A549 (cell line): ENCODE data around the gene LUC7L2. TPM values are rescaled to one million over a fixed set of nuclear protein-coding genes. Genes with fewer than 3 reads are reported as not detected.

Experiments used
- ATAC-seq, 2 experiments: fragments of 200-7000 bp in 1 of 2; fragments of >200 bp in 1 of 2; cut with Nextera tagmentation in 1 of 2; cut with Tn5 transposase in 1 of 2; 3 replicates each; pipeline versions ENCODE4 v1.8.0 to v1.9.1; 2018 to 2020; ENCODE audit warnings: mild to moderate bottlenecking in 1 of 2, moderate library complexity in 1 of 2
- CTCF ChIA-PET: fragments of 300-600 bp; sonication (Branson Sonifier 250); formaldehyde crosslinking; extraction: SDS; loops from one replicate; lab custom pipeline; 2021; ENCODE audit warnings: antibody characterized with exemption, inconsistent platforms; lab: Yijun Ruan, JAX
- POLR2A ChIA-PET: fragments of 350-600 bp; formaldehyde crosslinking; extraction: SDS; loops from one replicate; lab custom pipeline; 2021; ENCODE audit warnings: antibody characterized with exemption, inconsistent platforms; lab: Yijun Ruan, JAX
- DNase-seq, 2 experiments: peaks; one replicate each; pipeline versions ENCODE4 v3.0.0 to v3.0.0-alpha.2; 2011 to 2016; ENCODE audit warnings: low read depth in 1 of 2, low spot score in 1 of 2
- FAIRE-seq: peaks from 2 replicates; lab custom pipeline; 2011; peaks lifted over from hg19 to GRCh38; lab: Jason Lieb, UNC
- H3K27ac ChIP-seq, 2 experiments: fragments of >200 bp; sonication (Bioruptor Twin); formaldehyde crosslinking; 3 replicates each; pipeline ENCODE4 v1.5.1; 2016 to 2017
- H3K4me1 ChIP-seq: fragments of >200 bp; sonication (Bioruptor Twin); formaldehyde crosslinking; 3 replicates; pipeline ENCODE4 v1.6.1; 2016
- H3K4me2 ChIP-seq: fragments of >200 bp; sonication (Bioruptor Twin); formaldehyde crosslinking; 3 replicates; pipeline ENCODE4 v1.6.1; 2016
- H3K4me3 ChIP-seq: fragments of >200 bp; sonication (Bioruptor Twin); formaldehyde crosslinking; 3 replicates; pipeline ENCODE4 v1.5.1; 2016
- H3K9me3 ChIP-seq: fragments of >200 bp; sonication (Bioruptor Twin); formaldehyde crosslinking; 3 replicates; pipeline ENCODE4 v1.6.1; 2016
- BCL3 ChIP-seq: fragments of >200 bp; sonication (Bioruptor Twin); formaldehyde crosslinking; IDR thresholded peaks from 3 replicates; pipeline ENCODE4 v1.6.1; 2016
- CBX8 ChIP-seq: fragments of 200-600 bp; sonication (generic); IDR thresholded peaks from 2 replicates; pipeline ENCODE4 v1.6.1; 2016
- CEBPB ChIP-seq, 2 experiments: fragments of >200 bp in 1 of 2; sonication (Bioruptor Twin) in 1 of 2; formaldehyde crosslinking in 1 of 2; IDR thresholded peaks; 2 replicates each; pipeline ENCODE4 v1.6.1; 2012 to 2016
- FOSB ChIP-seq: fragments of 250-450 bp; sonication (Bioruptor Pico); IDR thresholded peaks from 2 replicates; pipeline ENCODE4 v1.5.0; 2020; ENCODE audit warnings: mild to moderate bottlenecking, moderate library complexity
- FOSL2 ChIP-seq, 2 experiments: fragments of 450-650 bp in 1 of 2; fragments of >200 bp in 1 of 2; sonication (Bioruptor Twin) in 1 of 2; formaldehyde crosslinking; IDR thresholded peaks; 2 replicates each; pipeline versions ENCODE4 v1.5.0 to v1.6.1; 2016 to 2020; ENCODE audit warnings: mild to moderate bottlenecking in 1 of 2, moderate library complexity in 1 of 2
- FOXS1 ChIP-seq: fragments of 250-450 bp; sonication (Bioruptor Pico); IDR thresholded peaks from 2 replicates; pipeline ENCODE4 v1.5.0; 2020; ENCODE audit warnings: mild to moderate bottlenecking, moderate library complexity
- HMGXB4 ChIP-seq: fragments of 250-450 bp; sonication (Bioruptor Pico); IDR thresholded peaks from 2 replicates; pipeline ENCODE4 v1.5.0; 2021; ENCODE audit warnings: mild to moderate bottlenecking, moderate library complexity, borderline replicate concordance
- HOXA7 ChIP-seq: fragments of 250-450 bp; sonication (Bioruptor Pico); IDR thresholded peaks from 2 replicates; pipeline ENCODE4 v1.5.0; 2020; ENCODE audit warnings: mild to moderate bottlenecking, moderate library complexity
- HOXB5 ChIP-seq: fragments of 250-450 bp; sonication (Bioruptor Pico); IDR thresholded peaks from 2 replicates; pipeline ENCODE4 v1.5.0; 2020; ENCODE audit warnings: mild to moderate bottlenecking, moderate library complexity
- JUN ChIP-seq, 2 experiments: fragments of >200 bp; sonication (Bioruptor Twin); formaldehyde crosslinking; IDR thresholded peaks; 2 replicates in 1 of 2; 3 replicates in 1 of 2; pipeline ENCODE4 v1.6.1; 2016 to 2017
- KDM1A ChIP-seq: fragments of 200-600 bp; sonication (generic); IDR thresholded peaks from 2 replicates; pipeline ENCODE4 v1.6.1; 2016; ENCODE audit warnings: low read depth, mild to moderate bottlenecking
- MAFK ChIP-seq: fragments of 450-650 bp; IDR thresholded peaks from 2 replicates; pipeline ENCODE4 v1.6.1; 2014; ENCODE audit not compliant: partially characterized antibody
- MAX ChIP-seq: IDR thresholded peaks from 2 replicates; pipeline ENCODE4 v1.6.1; 2012
- MAZ ChIP-seq: fragments of 150-350 bp; IDR thresholded peaks from 2 replicates; pipeline ENCODE4 v1.6.1; 2014; ENCODE audit warnings: antibody characterized with exemption, low read depth, low read length, borderline replicate concordance
- MYC ChIP-seq: IDR thresholded peaks from 2 replicates; pipeline ENCODE4 v1.6.1; 2012; ENCODE audit warnings: mild to moderate bottlenecking, inconsistent platforms, low read length, improper control_type of control experiment, borderline replicate concordance
- NFE2L2 ChIP-seq: fragments of 150-350 bp; conservative IDR thresholded peaks from 2 replicates; pipeline ENCODE4 v1.6.1; 2014; ENCODE audit warnings: low read length
- NPAS2 ChIP-seq: fragments of 250-450 bp; sonication (Bioruptor Pico); IDR thresholded peaks from 2 replicates; pipeline ENCODE4 v1.8.0; 2022; ENCODE audit warnings: mild to moderate bottlenecking, moderate library complexity, borderline replicate concordance
- PBX3 ChIP-seq: IDR thresholded peaks from 2 replicates; pipeline ENCODE4 v1.6.1; 2012
- PHF8 ChIP-seq: fragments of 200-600 bp; sonication (generic); IDR thresholded peaks from 2 replicates; pipeline ENCODE4 v1.6.1; 2016; ENCODE audit warnings: low read depth, mild to moderate bottlenecking, antibody characterized with exemption, moderate library complexity, borderline replicate concordance
- POLR2AphosphoS2 ChIP-seq: conservative IDR thresholded peaks from 2 replicates; pipeline ENCODE4 v1.6.1; 2012; ENCODE audit warnings: low read length, improper control_type of control experiment, inconsistent platforms
- RCOR1 ChIP-seq: fragments of 150-350 bp; IDR thresholded peaks from 2 replicates; pipeline ENCODE4 v1.6.1; 2014; ENCODE audit warnings: antibody characterized with exemption, low read length, low read depth
- REST ChIP-seq: fragments of 200-600 bp; sonication (generic); IDR thresholded peaks from 2 replicates; pipeline ENCODE4 v1.6.1; 2016; ENCODE audit warnings: antibody characterized with exemption, mild to moderate bottlenecking, moderate library complexity
- SREBF2 ChIP-seq: fragments of 450-650 bp; IDR thresholded peaks from 2 replicates; pipeline ENCODE4 v1.6.1; 2014; ENCODE audit warnings: mild to moderate bottlenecking, moderate library complexity
- TFCP2L1 ChIP-seq: fragments of 250-450 bp; sonication (Bioruptor Pico); IDR thresholded peaks from 2 replicates; pipeline ENCODE4 v1.5.0; 2021; ENCODE audit warnings: mild to moderate bottlenecking
- TP53 ChIP-seq: fragments of 250-450 bp; sonication (Bioruptor Pico); IDR thresholded peaks from 2 replicates; pipeline ENCODE4 v1.5.0; 2021; ENCODE audit warnings: mild to moderate bottlenecking, moderate library complexity
- WGBS: methylation state at CpG from one replicate; pipeline ENCODE4 v1.1.6; 2017; ENCODE audit errors: missing lambda C conversion rate; 5-methylcytosine and 5-hydroxymethylcytosine counted together
- polyA plus RNA-seq, 4 experiments: library from polyadenylated mRNA; depleted of rRNA in 3 of 4; stranded (reverse); fragments of >200 nt; fragmentation: RNase III in 1 of 4; extraction: RNeasy Plus Mini Kit Qiagen cat#74134 plus additional on column Dnase treatment in 1 of 4; gene quantifications; 2 replicates in 3 of 4; 3 replicates in 1 of 4; pipeline ENCODE4 v1.2.3, GENCODE V29; 2011 to 2017

The LUC7L2 gene
- polyA plus RNA-seq, 2 of the 4 experiments (the other 2 are of a cell fraction), result 49.5 to 75.7 TPM

GRCh38 chr7:139340808-139341057 is 19.0 kb upstream of the LUC7L2 start:
- ATAC-seq (no peak; a peak in 1 of 6 replicates), DNase-seq (no peak)
- POLR2A ChIA-PET, result interaction anchor here (0.6 to 1.9 kb wide), 2 partner anchors 13 to 18 kb away, joined by 3 to 18 read pairs; partner anchors contain the start of gene LUC7L2
- peaks cover 11% of the 10 kb centered on the region for H3K9me3 ChIP-seq
- H3K4me3 ChIP-seq, result peak overlapping the region; percentile 83
- H3K4me2 ChIP-seq, result peak overlapping the region; percentile 88
- 1% methylated on average over 9 of the region's 9 CpGs for WGBS
- TF ChIP-seq FOXS1 (CRISPR knock-in tag), result peak; percentile 40; the same call in 1 of the 2 replicates
- TF ChIP-seq FOSB (CRISPR knock-in tag), result peak; percentile 73; the same call in 1 of the 2 replicates
- peak in 1 of 2 experiments; percentile 35; a peak in 1 of 5 replicates for TF ChIP-seq JUN (IDR thresholded peaks at IDR 0.05)
- no peak for TF ChIP-seq HMGXB4 (CRISPR knock-in tag)
- TF ChIP-seq REST, result no peak; the same call in 1 of the 2 replicates
- TF ChIP-seq MYC, result no peak
- no peak for TF ChIP-seq CEBPB (IDR thresholded peaks at IDR 0.05)
- TF ChIP-seq PHF8, result no peak
- no peak for TF ChIP-seq CBX8
- TF ChIP-seq RCOR1, result no peak
- 0 out of 2 replicates have a peak, but pooled peaks have one; percentile 48 for TF ChIP-seq HOXA7 (CRISPR knock-in tag)
- no peak for TF ChIP-seq TFCP2L1 (CRISPR knock-in tag)
- TF ChIP-seq HOXB5 (CRISPR knock-in tag), result no peak
- TF ChIP-seq SREBF2, result no peak
- peak; percentile 64 for TF ChIP-seq MAFK
- TF ChIP-seq, all 56 proteins: peak for 5
- Histone ChIP-seq H3K27ac (peak overlapping the region; percentile 94 to 98), H3K4me1 (peaks cover 9% of the 10 kb centered on the region; the same call in 1 of the 3 replicates)
- CTCF ChIA-PET, result interaction anchor here (0.8 to 3.9 kb wide), 9 partner anchors 11 to 97 kb away, joined by 3 to 24 read pairs (median 5); no protein-coding TSS in a partner anchor
- no peak for FAIRE-seq

- Histone ChIP-seq H3K4me1 (peaks cover 9% of the 10 kb centered on the region; the same call in 1 of the 3 replicates), H3K4me2 (peak within 1 kb of the TSS; percentile 88), H3K4me3 (peak within 1 kb of the TSS; percentile 83), H3K27ac (peak within 1 kb of the TSS; percentile 94 to 98), H3K9me3 (peaks cover 11% of the 10 kb centered on the region)
- ChIA-PET POLR2A (interaction anchor here (1.9 kb wide), 1 partner anchor 18 kb away, joined by 18 read pairs; the partner anchor contains the start of gene LUC7L2), CTCF (interaction anchor here (1.1 to 2.5 kb wide), 5 partner anchors 13 to 97 kb away, joined by 3 to 16 read pairs (median 5); no protein-coding TSS in a partner anchor)
- ATAC-seq (peak; percentile 82 to 86), DNase-seq (peak; percentile 62 to 96), FAIRE-seq (no peak)
- 2% methylated on average over 34 of the region's 54 CpGs for WGBS
- TF ChIP-seq TP53 (CRISPR knock-in tag) (peak; percentile 88), POLR2AphosphoS2 (no peak), BCL3 (no peak; the same call in 2 of the 3 replicates), KDM1A (no peak), FOSL2 (IDR thresholded peaks at IDR 0.05) (no peak), FOSL2 (CRISPR knock-in tag; IDR thresholded peaks at IDR 0.05) (no peak), FOSB (CRISPR knock-in tag) (no peak), NPAS2 (CRISPR knock-in tag) (no peak), HOXA7 (CRISPR knock-in tag) (0 out of 2 replicates have a peak, but pooled peaks have one; percentile 67), MAX (peak; percentile 51), NFE2L2 (no peak), HMGXB4 (CRISPR knock-in tag) (peak; percentile 90), MAZ (0 out of 2 replicates have a peak, but pooled peaks have one; percentile 67), PBX3 (0 out of 2 replicates have a peak, but pooled peaks have one; percentile 18), CBX8 (no peak)
Measured at GRCh38 chr7:139341058-139341775, 18.5 kb upstream of the LUC7L2 start, which contains the start of gene FMC1. TSS of gene FMC1 (plus strand) at chr7:139341337. CDS start at chr7:139341385, 48 bp downstream.
